HG03175 (cell line): ENCODE measurements around the gene CALML3.

Experiments used
- ATAC-seq: cut with Tn5 transposase; IDR thresholded peaks from one replicate; pipeline ENCODE4 v1.9.1; 2021; ENCODE audit warnings: mild to moderate bottlenecking, moderate library complexity; ENCODE audit not compliant: unreplicated experiment

Gene CALML3

GRCh38 chr10:5538446-5538845 is 13.7 kb downstream of the CALML3 start:
- ATAC-seq: no peak

GRCh38 chr10:5538892-5539651 is 14.3 kb downstream of the CALML3 start:
- ATAC-seq: no peak

- no peak for ATAC-seq
These were observed 15.3 kb downstream of the CALML3 start for GRCh38 chr10:5540080-5540479.

- no peak for ATAC-seq
These were observed 16.1 kb downstream of the CALML3 start for GRCh38 chr10:5540891-5541290.

GRCh38 chr10:5542100-5542499 is 17.3 kb downstream of the CALML3 start:
- no peak for ATAC-seq

- ATAC-seq: no peak
These were observed 18.9 kb downstream of the CALML3 start for GRCh38 chr10:5543623-5544022.

GRCh38 chr10:5544216-5544805 is 19.6 kb downstream of the CALML3 start:
- ATAC-seq: no peak

GRCh38 chr10:5545011-5545410 is 20.2 kb downstream of the CALML3 start:
- ATAC-seq: no peak

GRCh38 chr10:5545426-5545777 is 20.6 kb downstream of the CALML3 start:
- ATAC-seq: no peak

GRCh38 chr10:5545778-5546710 is 21.3 kb downstream of the CALML3 start:
- no peak for ATAC-seq

- ATAC-seq: no peak
These were observed 22.3 kb downstream of the CALML3 start for GRCh38 chr10:5546891-5547680.

- no peak for ATAC-seq
These were observed 22.8 kb downstream of the CALML3 start for GRCh38 chr10:5547681-5547930.

- ATAC-seq: no peak
These were observed 23.3 kb downstream of the CALML3 start for GRCh38 chr10:5547931-5548660.

GRCh38 chr10:5549462-5550249 is 24.9 kb downstream of the CALML3 start:
- no peak for ATAC-seq

GRCh38 chr10:5550250-5550545 is 25.4 kb downstream of the CALML3 start:
- ATAC-seq: no peak

- no peak for ATAC-seq
These were observed 26.1 kb downstream of the CALML3 start for GRCh38 chr10:5550621-5551530.

GRCh38 chr10:5551531-5552375 is 27.0 kb downstream of the CALML3 start:
- ATAC-seq: no peak
